ENCODE measurements around the gene SEMA4D.

Gene SEMA4D

GRCh38 chr9:89367726-89368437 lies 130.0 kb downstream of the SEMA4D start:
- DNase-seq (ENCODE audit: low read depth) = no peak
- TF ChIP-seq, protein P1, sequence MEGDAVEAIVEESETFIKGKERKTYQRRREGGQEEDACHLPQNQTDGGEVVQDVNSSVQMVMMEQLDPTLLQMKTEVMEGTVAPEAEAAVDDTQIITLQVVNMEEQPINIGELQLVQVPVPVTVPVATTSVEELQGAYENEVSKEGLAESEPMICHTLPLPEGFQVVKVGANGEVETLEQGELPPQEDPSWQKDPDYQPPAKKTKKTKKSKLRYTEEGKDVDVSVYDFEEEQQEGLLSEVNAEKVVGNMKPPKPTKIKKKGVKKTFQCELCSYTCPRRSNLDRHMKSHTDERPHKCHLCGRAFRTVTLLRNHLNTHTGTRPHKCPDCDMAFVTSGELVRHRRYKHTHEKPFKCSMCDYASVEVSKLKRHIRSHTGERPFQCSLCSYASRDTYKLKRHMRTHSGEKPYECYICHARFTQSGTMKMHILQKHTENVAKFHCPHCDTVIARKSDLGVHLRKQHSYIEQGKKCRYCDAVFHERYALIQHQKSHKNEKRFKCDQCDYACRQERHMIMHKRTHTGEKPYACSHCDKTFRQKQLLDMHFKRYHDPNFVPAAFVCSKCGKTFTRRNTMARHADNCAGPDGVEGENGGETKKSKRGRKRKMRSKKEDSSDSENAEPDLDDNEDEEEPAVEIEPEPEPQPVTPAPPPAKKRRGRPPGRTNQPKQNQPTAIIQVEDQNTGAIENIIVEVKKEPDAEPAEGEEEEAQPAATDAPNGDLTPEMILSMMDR (conservative IDR thresholded peaks at IDR 0.05; ENCODE audit: control insufficient read depth, insufficient read depth, low read depth, low read length) = no peak

DNA sequence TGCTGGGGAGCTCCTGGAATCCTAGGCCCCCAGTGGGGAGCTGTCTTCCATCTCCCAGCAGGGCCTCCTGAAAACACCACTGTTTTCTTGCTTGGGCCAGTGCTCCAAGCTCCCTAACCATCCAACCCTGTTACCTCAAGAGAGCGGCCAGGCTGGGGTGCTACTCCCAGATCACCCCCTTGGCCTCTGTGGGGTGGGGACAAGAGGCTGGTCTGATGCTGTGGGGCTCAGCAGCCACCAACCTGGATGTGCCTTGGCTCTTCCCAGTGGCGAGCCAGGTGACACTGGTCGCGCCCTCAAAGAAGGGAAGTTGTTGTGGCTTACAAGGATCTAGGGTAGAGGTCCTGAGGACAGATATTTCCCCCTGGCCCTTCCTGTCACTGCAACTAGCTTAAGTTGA lies 130.6 kb downstream of the SEMA4D start:
- H3K4me3 ChIP-seq (ENCODE audit: control insufficient read depth, low read depth, low read length) = no peak overlapping the region
- TF ChIP-seq, protein P1 (conservative IDR thresholded peaks at IDR 0.05; ENCODE audit: control insufficient read depth, insufficient read depth, low read depth, low read length) = no peak
- DNase-seq (ENCODE audit: low read depth) = no peak

More at GRCh38 chr9:89367726-89368437, 130.0 kb downstream of the SEMA4D start:
- H3K4me3 ChIP-seq (ENCODE audit: control insufficient read depth, low read depth, low read length) = no peak overlapping the region

DNA sequence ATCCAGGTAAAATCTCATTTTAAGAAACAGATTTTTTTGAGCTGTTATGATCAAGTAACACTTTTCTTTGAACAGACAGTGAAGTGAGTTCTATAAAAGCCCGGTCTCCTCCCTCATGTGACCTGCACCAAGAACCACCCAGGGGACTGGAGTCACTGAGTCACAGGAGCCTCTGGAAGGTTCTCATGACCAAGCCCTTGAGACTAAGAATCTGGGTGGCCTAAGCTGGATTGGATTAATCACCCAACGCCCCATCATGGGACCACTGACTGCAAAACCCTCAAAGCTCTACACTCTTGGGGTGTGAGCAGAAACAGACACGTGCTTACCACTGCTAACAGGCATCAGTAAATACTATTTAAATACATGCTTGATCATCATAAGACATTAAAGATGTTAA lies 131.2 kb downstream of the SEMA4D start:
- H3K4me3 ChIP-seq (ENCODE audit: control insufficient read depth, low read depth, low read length) = no peak overlapping the region
- DNase-seq (ENCODE audit: low read depth) = peak; percentile 32
- TF ChIP-seq, protein P1 (conservative IDR thresholded peaks at IDR 0.05; ENCODE audit: control insufficient read depth, insufficient read depth, low read depth, low read length) = no peak

GRCh38 chr9:89365532-89365912 lies 132.4 kb downstream of the SEMA4D start:
- no peak for DNase-seq (ENCODE audit: low read depth)
- no peak overlapping the region for H3K4me3 ChIP-seq (ENCODE audit: control insufficient read depth, low read depth, low read length)
- TF ChIP-seq, protein P1 (conservative IDR thresholded peaks at IDR 0.05; ENCODE audit: control insufficient read depth, insufficient read depth, low read depth, low read length) = no peak

DNA sequence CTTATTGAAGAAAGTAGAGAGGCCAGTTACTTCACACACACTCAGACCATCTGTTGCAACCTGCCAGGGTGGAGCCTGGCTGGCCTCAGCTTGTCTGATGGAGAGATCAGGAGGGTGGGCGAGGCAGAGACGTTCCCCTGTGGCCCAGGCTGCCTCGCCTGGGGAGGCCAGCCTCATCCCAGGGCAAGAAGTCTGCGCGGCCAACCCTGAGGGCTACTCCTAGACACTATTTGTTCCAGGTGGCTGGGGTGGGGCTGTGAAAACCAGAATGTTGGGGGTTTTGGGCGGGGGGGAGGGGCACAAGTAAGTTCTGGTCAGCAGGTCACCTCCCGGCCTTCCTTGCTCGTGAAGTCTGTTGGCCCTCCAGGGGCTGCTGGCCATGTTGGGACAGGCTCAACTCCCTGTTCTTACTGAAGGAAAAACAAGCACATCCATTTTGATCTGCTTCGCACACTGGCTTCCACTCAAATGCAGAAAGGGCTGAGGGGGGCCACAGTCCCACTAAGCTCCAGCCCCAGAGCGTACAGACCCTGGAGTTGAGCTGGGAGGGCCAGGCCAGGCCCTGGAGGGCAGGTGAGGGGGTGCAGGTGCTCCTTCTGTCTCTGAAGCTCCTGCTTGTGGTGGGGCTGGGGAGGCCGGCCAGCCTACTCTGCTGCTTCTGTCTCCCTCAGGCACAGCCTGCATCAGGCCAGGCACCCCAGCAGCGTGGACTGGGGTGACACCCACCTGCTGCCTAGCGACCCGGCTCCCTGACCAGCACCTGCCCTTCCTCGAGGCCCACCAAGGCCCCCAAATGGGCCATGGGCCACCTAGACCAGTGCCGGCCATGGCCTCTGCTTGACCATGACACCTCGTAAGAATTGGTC lies 133.0 kb downstream of the SEMA4D start:
- TF ChIP-seq, protein P1 (conservative IDR thresholded peaks at IDR 0.05; ENCODE audit: control insufficient read depth, insufficient read depth, low read depth, low read length) = no peak
- H3K4me3 ChIP-seq (ENCODE audit: control insufficient read depth, low read depth, low read length) = no peak overlapping the region
- DNase-seq (ENCODE audit: low read depth) = no peak

GRCh38 chr9:89363921-89364665 lies 133.8 kb downstream of the SEMA4D start:
- no peak for DNase-seq (ENCODE audit: low read depth)

More at GRCh38 chr9:89363921-89364665, 133.8 kb downstream of the SEMA4D start:
- TF ChIP-seq, protein P1 (conservative IDR thresholded peaks at IDR 0.05; ENCODE audit: control insufficient read depth, insufficient read depth, low read depth, low read length) = no peak
- H3K4me3 ChIP-seq (ENCODE audit: control insufficient read depth, low read depth, low read length) = no peak overlapping the region

Data from fibroblast of mammary gland (primary cell).